ENCODE data around the gene CR1. TPM values are rescaled to one million over a fixed set of nuclear protein-coding genes. Genes with fewer than 3 reads are reported as not detected.

CR1 gene
- polyA plus RNA-seq, 3 donors = 11.3 to 30.8 (median 26.5) TPM

DNA sequence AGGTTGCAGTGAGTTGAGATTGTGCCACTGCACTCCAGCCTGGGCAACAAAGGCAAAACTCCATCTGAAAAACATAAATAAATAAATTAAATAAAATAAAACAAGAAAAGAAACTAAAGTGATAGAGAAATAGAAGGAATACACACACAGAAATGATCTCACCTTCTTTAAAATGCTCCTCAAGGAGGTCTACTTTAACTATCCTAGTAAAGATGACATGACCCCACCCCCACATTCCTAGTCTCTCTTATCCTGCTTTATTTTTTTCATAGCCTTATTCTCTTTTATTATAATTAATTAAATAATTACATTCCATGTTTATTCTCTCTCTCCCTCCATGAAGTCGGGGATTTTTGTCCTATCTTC, 131.0 kb downstream of the CR1 start:
- Mint-ChIP-seq H3K4me3 (no peak overlapping the region), H3K27ac (no peak overlapping the region), H3K4me1 (no peaks in the 10 kb centered on the region), H3K27me3 (ENCODE audit: low read depth in 3 of 3) (peaks cover 0 to 2% (median 1%) of the 10 kb centered on the region in 3 donors), H3K36me3 (peaks cover 82 to 83% of the 10 kb centered on the region in 2 donors), H3K9me3 (peaks cover 4 to 6% (median 5%) of the 10 kb centered on the region in 7 donors)
- no peak overlapping the region for H3K27ac ChIP-seq (ENCODE audit: low read depth in 1 of 2, low read length in 2 of 2)
- no peak overlapping the region for H2AFZ ChIP-seq (ENCODE audit: insufficient read depth, low read depth, low read length, poor library complexity, severe bottlenecking)
- no CpG with 5 or more reads among the region's 1 CpG for WGBS (ENCODE audit: insufficient coverage)
- intact Hi-C loops (cut with micrococcal nuclease) = no loop called here
- H3K4me3 ChIP-seq (replicated peaks in 1 of 3; ENCODE audit: low read depth in 2 of 3, low read length in 3 of 3) = no peak overlapping the region
- peaks cover 0 to 7% of the 10 kb centered on the region in 2 donors for H3K9me3 ChIP-seq (replicated peaks in 1 of 2; ENCODE audit: control insufficient read depth in 1 of 2, insufficient read depth in 1 of 2, low read length in 2 of 2)
- no peaks in the 10 kb centered on the region for H3K4me1 ChIP-seq (ENCODE audit: control insufficient read depth in 1 of 2, insufficient read depth in 2 of 2, low read length in 2 of 2)
- peaks cover 2 to 82% of the 10 kb centered on the region in 2 donors for H3K36me3 ChIP-seq (replicated peaks in 1 of 2; ENCODE audit: control insufficient read depth in 1 of 2, insufficient read depth in 2 of 2, low read length in 2 of 2)
- H3K79me2 ChIP-seq (ENCODE audit: insufficient read depth, low read length) = no peaks in the 10 kb centered on the region
- H3K9ac ChIP-seq (ENCODE audit: insufficient read depth, low read length, poor library complexity, severe bottlenecking) = no peak overlapping the region
- no peak overlapping the region for H3K4me2 ChIP-seq (replicated peaks; ENCODE audit: extremely low read depth, low read length, poor library complexity, severe bottlenecking)
- H4K20me1 ChIP-seq (ENCODE audit: insufficient read depth, low read length) = no peaks in the 10 kb centered on the region
- H3K27me3 ChIP-seq (ENCODE audit: control insufficient read depth in 2 of 2, insufficient read depth in 2 of 2, low read length in 2 of 2) = no peaks in the 10 kb centered on the region
- DNase-seq = no peak
- TF ChIP-seq, protein P1, sequence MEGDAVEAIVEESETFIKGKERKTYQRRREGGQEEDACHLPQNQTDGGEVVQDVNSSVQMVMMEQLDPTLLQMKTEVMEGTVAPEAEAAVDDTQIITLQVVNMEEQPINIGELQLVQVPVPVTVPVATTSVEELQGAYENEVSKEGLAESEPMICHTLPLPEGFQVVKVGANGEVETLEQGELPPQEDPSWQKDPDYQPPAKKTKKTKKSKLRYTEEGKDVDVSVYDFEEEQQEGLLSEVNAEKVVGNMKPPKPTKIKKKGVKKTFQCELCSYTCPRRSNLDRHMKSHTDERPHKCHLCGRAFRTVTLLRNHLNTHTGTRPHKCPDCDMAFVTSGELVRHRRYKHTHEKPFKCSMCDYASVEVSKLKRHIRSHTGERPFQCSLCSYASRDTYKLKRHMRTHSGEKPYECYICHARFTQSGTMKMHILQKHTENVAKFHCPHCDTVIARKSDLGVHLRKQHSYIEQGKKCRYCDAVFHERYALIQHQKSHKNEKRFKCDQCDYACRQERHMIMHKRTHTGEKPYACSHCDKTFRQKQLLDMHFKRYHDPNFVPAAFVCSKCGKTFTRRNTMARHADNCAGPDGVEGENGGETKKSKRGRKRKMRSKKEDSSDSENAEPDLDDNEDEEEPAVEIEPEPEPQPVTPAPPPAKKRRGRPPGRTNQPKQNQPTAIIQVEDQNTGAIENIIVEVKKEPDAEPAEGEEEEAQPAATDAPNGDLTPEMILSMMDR (IDR thresholded peaks at IDR 0.05) = no peak

DNA sequence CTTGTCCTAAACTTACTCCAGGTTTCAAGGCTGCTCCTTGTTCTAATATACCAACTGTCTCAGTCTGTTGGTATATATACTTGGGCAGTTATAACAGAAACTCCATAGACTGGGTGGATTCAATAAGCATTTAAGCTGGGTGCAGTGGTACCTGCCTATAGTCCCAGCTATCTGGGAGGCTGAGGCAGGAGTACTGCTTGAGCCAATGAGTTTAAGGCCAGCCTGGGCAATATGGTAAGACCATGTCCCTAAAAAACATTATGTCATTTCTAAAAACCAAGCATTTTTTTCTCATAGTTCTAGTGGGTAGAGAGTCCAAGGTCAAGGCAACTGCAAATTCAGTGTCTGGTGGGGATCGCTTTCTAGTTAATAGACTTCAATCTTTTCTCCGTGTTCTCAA, 131.5 kb downstream of the CR1 start:
- Histone ChIP-seq H3K4me3 (replicated peaks in 1 of 3; ENCODE audit: low read depth in 2 of 3, low read length in 3 of 3) (no peak overlapping the region), H3K4me2 (replicated peaks; ENCODE audit: extremely low read depth, low read length, poor library complexity, severe bottlenecking) (no peak overlapping the region), H3K9ac (ENCODE audit: insufficient read depth, low read length, poor library complexity, severe bottlenecking) (no peak overlapping the region), H2AFZ (ENCODE audit: insufficient read depth, low read depth, low read length, poor library complexity, severe bottlenecking) (no peak overlapping the region), H3K36me3 (replicated peaks in 1 of 2; ENCODE audit: control insufficient read depth in 1 of 2, insufficient read depth in 2 of 2, low read length in 2 of 2) (peaks cover 2 to 82% of the 10 kb centered on the region in 2 donors), H3K4me1 (ENCODE audit: control insufficient read depth in 1 of 2, insufficient read depth in 2 of 2, low read length in 2 of 2) (no peaks in the 10 kb centered on the region), H3K79me2 (ENCODE audit: insufficient read depth, low read length) (no peaks in the 10 kb centered on the region), H3K9me3 (replicated peaks in 1 of 2; ENCODE audit: control insufficient read depth in 1 of 2, insufficient read depth in 1 of 2, low read length in 2 of 2) (peaks cover 0 to 7% of the 10 kb centered on the region in 2 donors), H4K20me1 (ENCODE audit: insufficient read depth, low read length) (no peaks in the 10 kb centered on the region), H3K27me3 (ENCODE audit: control insufficient read depth in 2 of 2, insufficient read depth in 2 of 2, low read length in 2 of 2) (no peaks in the 10 kb centered on the region), H3K27ac (ENCODE audit: low read depth in 1 of 2, low read length in 2 of 2) (no peak overlapping the region)
- Mint-ChIP-seq H3K9me3 (peaks cover 4 to 6% (median 5%) of the 10 kb centered on the region in 7 donors), H3K27ac (no peak overlapping the region), H3K4me3 (no peak overlapping the region), H3K27me3 (ENCODE audit: low read depth in 3 of 3) (peaks cover 0 to 3% (median 1%) of the 10 kb centered on the region in 3 donors), H3K4me1 (no peaks in the 10 kb centered on the region), H3K36me3 (peaks cover 82 to 83% of the 10 kb centered on the region in 2 donors)
- WGBS (ENCODE audit: insufficient coverage) = 100% methylated on average over 1 of the region's 2 CpGs
- TF ChIP-seq, protein P1 (IDR thresholded peaks at IDR 0.05) = no peak
- intact Hi-C loops (cut with micrococcal nuclease) = no loop called here
- no peak for DNase-seq

Data from CD14-positive monocyte (primary cell).